Measurements from ENCODE around the gene SPATC1L. TPM values are rescaled to one million over a fixed set of nuclear protein-coding genes. Genes with fewer than 3 reads are reported as not detected.

Gene SPATC1L
- total RNA-seq, 1 experiment from 2014 or later, result 36.0 TPM

GRCh38 chr21:46146856-46147255, 37.4 kb downstream of the SPATC1L start:
- no peak overlapping the region for H3T11ph ChIP-seq (ENCODE audit: low read length)
- no peak overlapping the region for H3K14ac ChIP-seq (ENCODE audit: insufficient read depth, low read length)
- H3K27ac ChIP-seq (ENCODE audit: insufficient read length, low read depth, low read length), result no peak overlapping the region
- H3K4me2 ChIP-seq (ENCODE audit: insufficient read depth, insufficient read length, low read length), result no peak overlapping the region
- peak overlapping the region in 1 of 3 experiments; percentile 69; a peak in 2 of 7 replicates for H3K27ac Mint-ChIP-seq
- H3K4me1 Mint-ChIP-seq, result peaks cover 13 to 19% of the 10 kb centered on the region in 2 experiments; a peak in 3 of 4 replicates
- H2BK20ac ChIP-seq (ENCODE audit: low read depth, low read length, poor library complexity, severe bottlenecking), result no peak overlapping the region
- no peak overlapping the region for H2AFZ ChIP-seq (ENCODE audit: low read length)
- no peak overlapping the region; a peak in 1 of 5 replicates for H3K4me3 Mint-ChIP-seq
- no peaks in the 10 kb centered on the region for H4K20me1 ChIP-seq (ENCODE audit: control insufficient read depth, insufficient read depth, insufficient read length)
- no peak overlapping the region for H3K18ac ChIP-seq (ENCODE audit: insufficient read length, low read depth, low read length)
- H4K8ac ChIP-seq (replicated peaks; ENCODE audit: insufficient read length, low read depth, low read length), result no peak overlapping the region
- H3K23me2 ChIP-seq (ENCODE audit: insufficient read length, low read depth, low read length, poor library complexity, severe bottlenecking), result no peaks in the 10 kb centered on the region
- no peak overlapping the region for H4K91ac ChIP-seq (ENCODE audit: insufficient read length, low read depth, low read length)
- no peak for DNase-seq
- peaks cover 5 to 10% (median 7%) of the 10 kb centered on the region in 3 experiments; a peak in 5 of 7 replicates for H3K36me3 Mint-ChIP-seq (ENCODE audit: insufficient read depth in 1 of 3, low read depth in 3 of 3)
- H3K9me3 ChIP-seq (ENCODE audit: control insufficient read depth, low read depth, low read length), result no peaks in the 10 kb centered on the region
- no peak overlapping the region for H3K9ac ChIP-seq (ENCODE audit: extremely low read depth, insufficient read length, low read length)
- no peak overlapping the region for H2BK15ac ChIP-seq (ENCODE audit: low read depth, low read length)
- H2BK12ac ChIP-seq (ENCODE audit: insufficient read length, low read depth, low read length), result no peak overlapping the region
- H3K79me2 ChIP-seq (ENCODE audit: insufficient read depth, low read length), result no peaks in the 10 kb centered on the region
- TF ChIP-seq CTCF (conservative IDR thresholded peaks at IDR 0.05), result no peak
- no peak overlapping the region for H3K4ac ChIP-seq (ENCODE audit: low read depth, low read length)
- H4K5ac ChIP-seq (ENCODE audit: insufficient read length, low read depth, low read length), result no peak overlapping the region
- peaks cover 10% of the 10 kb centered on the region for H3K27me3 Mint-ChIP-seq (ENCODE audit: low read depth)
- no peak overlapping the region for H2BK5ac ChIP-seq (ENCODE audit: insufficient read length, low read length)
- no peaks in the 10 kb centered on the region for H3K27me3 ChIP-seq (ENCODE audit: insufficient read depth, low read length)
- no peaks in the 10 kb centered on the region for H3K79me1 ChIP-seq (ENCODE audit: insufficient read depth, low read depth, low read length, poor library complexity, severe bottlenecking)
- no peaks in the 10 kb centered on the region for H3K4me1 ChIP-seq (ENCODE audit: insufficient read depth, low read length)
- WGBS (ENCODE audit: extremely low coverage, insufficient read length, low lambda C conversion rate), result no CpG with 5 or more reads among the region's 14 CpGs
- no peak overlapping the region for H3K56ac ChIP-seq (ENCODE audit: insufficient read length, low read depth, low read length)
- no peak overlapping the region for H3K23ac ChIP-seq (ENCODE audit: insufficient read length, low read depth, low read length)
- no peak overlapping the region for H2BK120ac ChIP-seq (ENCODE audit: low read depth, low read length, poor library complexity, severe bottlenecking)
- peaks cover 5 to 6% of the 10 kb centered on the region in 2 experiments; a peak in 2 of 5 replicates for H3K9me3 Mint-ChIP-seq
- no peak overlapping the region for H2AK5ac ChIP-seq (ENCODE audit: insufficient read length, low read length)

Data from H9 (cell line).